ENCODE results near the gene RBX1. TPM values are rescaled to one million over a fixed set of nuclear protein-coding genes. Genes with fewer than 3 reads are reported as not detected.
A peak's percentile ranks its signal among the peaks of the same experiment; 100 is the strongest.
"Not testable (repeated sequence)": the region's sequence is repeated elsewhere in the genome, so short reads cannot be mapped to it uniquely, and the experiment has no call there.

RBX1 gene
- total RNA-seq, 2 experiments from 2014 or later = 49.9 to 96.6 TPM

GRCh38 chr22:41000941-41001721 lies 50.0 kb downstream of the RBX1 start:
- ATAC-seq = no peak
- no peaks in the 10 kb centered on the region for H3K9me3 Mint-ChIP-seq (ENCODE audit: low read depth)

GRCh38 chr22:41001722-41002122 lies 50.5 kb downstream of the RBX1 start:
- H3K4me1 Mint-ChIP-seq = no peaks in the 10 kb centered on the region
- POLR2A ChIA-PET = interaction anchor here (0.6 to 0.7 kb wide), 2 partner anchors 13 to 95 kb away, joined by 3 to 4 read pairs; no protein-coding TSS in a partner anchor
- H3K36me3 Mint-ChIP-seq (ENCODE audit: low read depth) = no peaks in the 10 kb centered on the region
- H3K9me3 Mint-ChIP-seq (ENCODE audit: low read depth) = no peaks in the 10 kb centered on the region
- intact Hi-C loops (cut with DNase I, micrococcal nuclease) = no loop called here
- H3K27ac Mint-ChIP-seq = no peak overlapping the region
- H3K4me3 Mint-ChIP-seq = no peak overlapping the region
- CTCF ChIA-PET = interaction anchor here (0.6 to 1.0 kb wide), 3 partner anchors 79 to 449 kb away, joined by 3 to 9 read pairs (median 3); no protein-coding TSS in a partner anchor
- ATAC-seq (no peak), DNase-seq (no peak)
- no peaks in the 10 kb centered on the region for H3K27me3 Mint-ChIP-seq

More at GRCh38 chr22:41000941-41001721, 50.0 kb downstream of the RBX1 start:
- POLR2A ChIA-PET = interaction anchor here (0.7 kb wide), 1 partner anchor 95 kb away, joined by 4 read pairs; no protein-coding TSS in a partner anchor
- DNase-seq = no peak
- H3K36me3 Mint-ChIP-seq (ENCODE audit: low read depth) = no peaks in the 10 kb centered on the region
- CTCF ChIA-PET = interaction anchor here (0.7 to 1.0 kb wide), 2 partner anchors 79 to 449 kb away, joined by 3 read pairs; no protein-coding TSS in a partner anchor
- no peaks in the 10 kb centered on the region for H3K4me1 Mint-ChIP-seq
- no peaks in the 10 kb centered on the region for H3K27me3 Mint-ChIP-seq
- no peak overlapping the region for H3K27ac Mint-ChIP-seq
- intact Hi-C loops (cut with DNase I, micrococcal nuclease) = no loop called here
- no peak overlapping the region for H3K4me3 Mint-ChIP-seq

GRCh38 chr22:41002386-41002785 lies 51.2 kb downstream of the RBX1 start:
- DNase-seq; H3K27ac Mint-ChIP-seq; H3K9me3 Mint-ChIP-seq (ENCODE audit: low read depth); POLR2A ChIA-PET; H3K27me3 Mint-ChIP-seq; H3K4me3 Mint-ChIP-seq; H3K4me1 Mint-ChIP-seq; intact Hi-C loops (cut with DNase I, micrococcal nuclease); ATAC-seq; H3K36me3 Mint-ChIP-seq (ENCODE audit: low read depth): not testable (repeated sequence)
- CTCF ChIA-PET = interaction anchor here (0.6 to 1.1 kb wide), 2 partner anchors 83 to 236 kb away, joined by 3 to 9 read pairs; no protein-coding TSS in a partner anchor

- Mint-ChIP-seq H3K27ac (no peak overlapping the region), H3K27me3 (peaks cover 4% of the 10 kb centered on the region), H3K9me3 (ENCODE audit: low read depth) (no peaks in the 10 kb centered on the region), H3K4me3 (no peak overlapping the region), H3K36me3 (ENCODE audit: low read depth) (no peaks in the 10 kb centered on the region), H3K4me1 (no peaks in the 10 kb centered on the region)
- intact Hi-C loops (cut with DNase I, micrococcal nuclease) = no loop called here
- DNase-seq = no peak
- no peak for ATAC-seq
- CTCF ChIA-PET = interaction anchor here (0.6 to 1.1 kb wide), 5 partner anchors 38 to 524 kb away, joined by 3 to 6 read pairs (median 3); no protein-coding TSS in a partner anchor
- POLR2A ChIA-PET = interaction anchor here (0.6 kb wide), 1 partner anchor 29 kb away, joined by 3 read pairs; no protein-coding TSS in a partner anchor
Observed at GRCh38 chr22:41003066-41003465, 51.9 kb downstream of the RBX1 start.

GRCh38 chr22:41003976-41004375 lies 52.8 kb downstream of the RBX1 start:
- H3K4me3 Mint-ChIP-seq = no peak overlapping the region
- H3K27ac Mint-ChIP-seq = no peak overlapping the region
- DNase-seq (no peak), ATAC-seq (no peak)
- peaks cover 4% of the 10 kb centered on the region for H3K27me3 Mint-ChIP-seq
- intact Hi-C loops (cut with DNase I, micrococcal nuclease) = no loop called here
- H3K9me3 Mint-ChIP-seq (ENCODE audit: low read depth) = no peaks in the 10 kb centered on the region
- no peaks in the 10 kb centered on the region for H3K4me1 Mint-ChIP-seq
- ChIA-PET POLR2A (no interaction called here), CTCF (interaction anchor here (0.6 to 1.0 kb wide), 3 partner anchors 39 to 203 kb away, joined by 3 to 4 read pairs (median 4); no protein-coding TSS in a partner anchor)
- no peaks in the 10 kb centered on the region for H3K36me3 Mint-ChIP-seq (ENCODE audit: low read depth)

GRCh38 chr22:41009222-41009948 lies 58.2 kb downstream of the RBX1 start:
- ATAC-seq (no peak), DNase-seq (no peak)
- no peaks in the 10 kb centered on the region for H3K9me3 Mint-ChIP-seq (ENCODE audit: low read depth)
- H3K4me1 Mint-ChIP-seq = no peaks in the 10 kb centered on the region
- intact Hi-C loops (cut with DNase I, micrococcal nuclease) = no loop called here
- POLR2A ChIA-PET = no interaction called here
- H3K27me3 Mint-ChIP-seq = peaks cover 4% of the 10 kb centered on the region
- H3K36me3 Mint-ChIP-seq (ENCODE audit: low read depth) = no peaks in the 10 kb centered on the region
- CTCF ChIA-PET = no interaction called here
- no peak overlapping the region for H3K27ac Mint-ChIP-seq
- no peak overlapping the region for H3K4me3 Mint-ChIP-seq

GRCh38 chr22:41015003-41015402 lies 63.8 kb downstream of the RBX1 start:
- Mint-ChIP-seq H3K4me3 (no peak overlapping the region), H3K36me3 (ENCODE audit: low read depth) (no peaks in the 10 kb centered on the region), H3K27ac (no peak overlapping the region), H3K4me1 (no peaks in the 10 kb centered on the region), H3K9me3 (ENCODE audit: low read depth) (no peaks in the 10 kb centered on the region), H3K27me3 (no peaks in the 10 kb centered on the region)
- DNase-seq = no peak
- ChIA-PET POLR2A (no interaction called here), CTCF (interaction anchor here (1.3 kb wide), 1 partner anchor 9 kb away, joined by 5 read pairs; no protein-coding TSS in a partner anchor)
- no peak for ATAC-seq
- intact Hi-C loops (cut with DNase I, micrococcal nuclease) = no loop called here

- Mint-ChIP-seq H3K9me3 (ENCODE audit: low read depth) (no peaks in the 10 kb centered on the region), H3K27ac (peak overlapping the region; percentile 70), H3K27me3 (peaks cover 2% of the 10 kb centered on the region), H3K4me3 (peak overlapping the region; percentile 91), H3K4me1 (peaks cover 14% of the 10 kb centered on the region), H3K36me3 (ENCODE audit: low read depth) (no peaks in the 10 kb centered on the region)
- POLR2A ChIA-PET = interaction anchor here (0.5 to 1.3 kb wide), 6 partner anchors 69 to 598 kb away, joined by 3 to 4 read pairs (median 3); partner anchors contain the start of gene EP300
- intact Hi-C loops (cut with DNase I, micrococcal nuclease) = loop anchor here in 1 of 2 experiments (5.0 kb wide), 1 partner anchor 86 kb away; no protein-coding TSS in a partner anchor
- DNase-seq (peak; percentile 26), ATAC-seq (peak; percentile 2)
- CTCF ChIA-PET = interaction anchor here (1.0 to 1.3 kb wide), 2 partner anchors 47 to 99 kb away, joined by 4 to 6 read pairs; no protein-coding TSS in a partner anchor
Observed at GRCh38 chr22:41021061-41021612, 70.0 kb downstream of the RBX1 start.

GRCh38 chr22:41021613-41022454 lies 70.7 kb downstream of the RBX1 start:
- peak; percentile 73 for DNase-seq
- H3K27me3 Mint-ChIP-seq = peaks cover 2% of the 10 kb centered on the region
- ATAC-seq = peak; percentile 78
- peaks cover 14% of the 10 kb centered on the region for H3K4me1 Mint-ChIP-seq
- ChIA-PET POLR2A (interaction anchor here (0.6 to 1.3 kb wide), 6 partner anchors 47 to 597 kb away, joined by 3 to 4 read pairs (median 3); partner anchors contain the start of gene EP300), CTCF (interaction anchor here (1.0 to 1.3 kb wide), 2 partner anchors 47 to 99 kb away, joined by 4 to 6 read pairs; no protein-coding TSS in a partner anchor)
- no peaks in the 10 kb centered on the region for H3K36me3 Mint-ChIP-seq (ENCODE audit: low read depth)
- intact Hi-C loops (cut with DNase I, micrococcal nuclease) = loop anchor here (1.0 to 5.0 kb wide), 8 partner anchors 69 to 522 kb away; partner anchors contain the start of genes RBX1 (in 2 of the 2), L3MBTL2 (in 1 of the 2), POLR3H (in 1 of the 2) and TEF (in 1 of the 2)
- H3K9me3 Mint-ChIP-seq (ENCODE audit: low read depth) = no peaks in the 10 kb centered on the region
- H3K27ac Mint-ChIP-seq = peak overlapping the region; percentile 97
- peak overlapping the region; percentile 91 for H3K4me3 Mint-ChIP-seq
